ENCODE results near the gene TMEM94.

DNA sequence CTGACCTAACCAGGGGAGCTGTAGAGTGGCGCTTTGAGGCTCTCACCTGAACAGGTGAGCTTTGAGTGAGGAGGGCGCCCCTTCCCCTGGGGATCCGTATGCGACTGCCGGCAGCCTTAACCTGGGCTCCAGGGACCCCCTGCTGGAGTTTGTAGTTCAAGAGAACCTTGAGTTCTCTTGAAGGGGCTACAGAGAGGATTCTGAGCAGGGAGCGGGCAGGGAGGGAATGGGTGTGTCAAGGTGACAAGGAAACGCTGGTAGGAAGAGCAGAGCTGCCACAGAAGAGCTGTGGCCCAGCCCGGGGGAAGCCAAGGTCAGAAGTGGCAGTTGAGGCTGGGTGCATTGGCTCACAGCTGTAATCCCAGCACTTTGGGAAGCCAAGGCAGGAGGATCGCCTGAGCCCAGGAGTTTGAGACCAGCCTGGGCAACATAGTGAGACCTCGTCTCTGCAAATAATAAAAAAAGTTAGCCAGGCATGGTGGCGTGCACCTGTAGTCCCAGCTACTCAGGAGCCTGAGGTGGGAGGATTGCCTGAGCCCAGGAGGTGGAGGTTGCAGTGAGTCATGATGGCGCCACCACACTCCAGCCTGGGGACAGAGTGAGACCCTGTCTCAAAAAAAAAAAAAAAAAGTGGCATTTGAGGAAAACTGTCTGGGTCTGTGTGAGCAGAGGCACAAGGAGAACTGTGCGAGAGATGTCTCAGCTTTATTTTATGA is 70.3 kb downstream of the TMEM94 start:
- no peak for TF ChIP-seq CTCF (IDR thresholded peaks at IDR 0.05)
- TF ChIP-seq POLR2A (IDR thresholded peaks at IDR 0.05), result no peak

Measured in testis (tissue), 2 donors.